AML-193 (cell line): Measurements from ENCODE around the gene CENPM.

Experiments used
- DNase-seq, 2 experiments: peaks; one replicate each; lab custom pipeline; 2025; lab: John Stamatoyannopoulos, UW

CENPM gene

DNA sequence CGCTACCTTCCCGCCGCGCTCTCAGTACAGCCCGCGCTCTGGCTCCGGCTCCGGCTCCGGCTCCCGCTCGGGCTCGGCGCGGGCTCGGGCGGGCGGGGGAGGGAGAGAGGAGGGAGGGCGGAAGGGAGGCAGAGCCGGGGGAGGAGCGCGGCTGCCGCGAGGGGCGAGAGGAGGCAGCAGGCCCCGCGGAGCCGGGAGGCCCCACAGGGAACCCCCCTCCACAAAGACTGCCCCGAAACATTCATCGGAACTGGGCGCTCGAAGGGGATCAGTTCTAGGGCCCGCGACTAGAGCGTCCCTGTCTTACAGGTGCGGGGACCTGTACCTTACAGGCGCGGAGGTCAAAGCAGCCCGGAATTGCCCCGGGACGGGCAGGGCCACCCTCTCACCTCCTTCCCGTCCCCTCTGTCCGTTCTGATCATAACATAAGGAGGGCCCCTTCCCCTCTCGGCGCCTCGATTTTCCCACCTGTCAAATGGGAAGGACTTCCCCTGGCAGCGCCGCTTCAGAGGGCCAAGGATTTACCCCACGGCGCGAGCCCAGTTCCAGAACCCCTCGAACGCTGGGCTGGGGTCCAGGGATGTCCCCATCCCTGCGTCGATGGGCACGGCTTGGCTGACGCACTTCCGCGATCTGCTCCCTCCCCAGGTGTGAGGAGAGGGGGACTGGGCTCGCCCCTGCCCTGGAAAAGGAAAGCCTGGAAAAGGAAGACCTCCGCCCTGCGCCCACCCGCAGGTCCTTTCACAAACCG lies 31.7 kb downstream of the CENPM start, which contains the start of gene SHISA8:
Gene SHISA8 (minus strand): TSS at position 40 of the 751 bp plus-strand sequence. CDS start 407 bp downstream, outside the sequence.
- no peak for DNase-seq

DNA sequence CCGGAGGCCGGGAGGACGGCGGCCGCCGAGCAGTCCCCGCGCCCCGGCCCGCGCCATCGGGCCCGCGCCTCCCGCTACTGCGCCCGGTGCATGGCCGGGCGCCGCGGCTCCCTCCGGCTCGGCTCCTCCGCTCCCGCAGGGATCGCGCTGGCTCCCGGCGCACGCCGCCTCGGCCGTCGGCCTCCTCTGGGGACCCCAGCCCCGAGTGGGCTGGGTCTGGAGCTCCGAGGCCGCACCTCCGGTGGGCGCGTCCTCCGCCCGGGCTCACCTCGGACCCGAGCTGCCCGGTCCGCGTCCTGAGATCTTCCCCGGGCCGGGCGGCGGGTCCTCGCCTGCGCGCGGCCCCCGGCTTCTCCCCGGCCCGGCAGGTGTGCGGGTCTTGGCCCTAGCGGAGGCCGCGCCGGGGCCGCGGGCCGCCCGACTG lies 32.3 kb downstream of the CENPM start:
- DNase-seq: no peak

DNA sequence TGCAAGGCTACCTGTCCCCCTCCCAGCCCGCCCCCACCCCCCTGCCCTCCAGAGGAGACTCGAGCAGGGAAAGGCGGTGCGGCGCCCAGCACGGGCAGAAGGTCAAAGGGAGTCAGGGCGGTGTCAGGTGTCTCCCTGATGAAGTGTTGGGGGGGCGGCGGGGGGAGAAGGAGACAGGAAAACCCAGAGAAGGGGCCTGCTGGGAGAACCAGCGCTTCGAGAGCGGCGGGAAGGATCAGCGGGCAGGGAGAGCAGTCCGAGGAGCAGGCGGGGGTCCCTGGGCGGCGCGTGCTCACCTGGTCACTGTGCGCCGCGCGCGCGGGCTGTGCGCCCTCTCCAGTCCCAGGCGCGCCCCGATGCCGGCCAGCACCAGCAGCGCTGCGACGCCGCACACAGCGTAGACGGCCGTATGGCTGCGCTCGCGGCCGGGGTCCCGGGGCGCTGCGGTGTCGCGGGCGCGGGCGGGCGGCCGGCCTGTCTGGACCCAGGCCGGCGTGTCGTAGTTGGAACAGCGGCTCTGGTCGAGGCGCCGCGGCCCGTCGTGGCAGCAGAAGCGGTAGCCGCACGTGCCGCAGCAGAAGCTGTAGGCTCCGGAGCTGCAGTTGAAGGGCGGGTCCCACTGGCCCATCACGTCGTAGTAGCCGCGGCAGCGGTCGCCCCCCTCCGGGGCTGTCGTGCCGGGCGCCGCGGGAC lies 33.0 kb downstream of the CENPM start:
- no peak for DNase-seq

DNA sequence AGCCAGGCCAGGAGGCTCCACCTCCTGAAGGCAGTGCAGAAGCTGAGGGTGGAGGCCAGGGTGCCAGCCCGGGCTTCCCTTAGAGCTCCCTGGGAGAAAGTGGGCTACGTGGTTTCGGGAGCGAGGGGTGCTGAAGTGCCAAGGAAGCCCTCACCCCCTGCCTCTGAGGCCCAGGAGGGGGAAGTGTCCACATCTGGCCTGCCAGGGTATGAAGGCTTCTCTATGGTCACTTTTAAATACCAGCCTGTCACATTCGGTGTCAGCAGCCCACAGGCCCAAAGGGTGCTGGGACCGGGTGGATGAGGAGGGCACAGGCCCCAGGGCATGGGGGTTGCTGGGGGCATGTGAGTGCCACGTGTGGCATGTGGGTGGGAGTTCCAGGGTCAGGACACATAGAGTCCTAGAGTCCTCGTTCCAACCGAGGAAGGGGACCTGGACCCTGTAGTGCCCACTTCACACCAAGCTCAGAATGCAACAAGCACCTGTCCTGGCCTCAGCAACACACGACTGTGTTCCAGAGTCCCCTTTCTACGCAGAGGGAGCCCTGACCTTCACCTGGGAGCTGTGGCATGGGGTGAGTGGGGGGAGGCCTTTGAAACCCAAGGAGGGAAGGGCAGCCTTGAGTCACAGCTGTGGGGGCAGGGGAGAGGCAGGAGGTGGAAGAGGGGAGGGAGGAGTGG lies 33.8 kb downstream of the CENPM start:
- no peak for DNase-seq

DNA sequence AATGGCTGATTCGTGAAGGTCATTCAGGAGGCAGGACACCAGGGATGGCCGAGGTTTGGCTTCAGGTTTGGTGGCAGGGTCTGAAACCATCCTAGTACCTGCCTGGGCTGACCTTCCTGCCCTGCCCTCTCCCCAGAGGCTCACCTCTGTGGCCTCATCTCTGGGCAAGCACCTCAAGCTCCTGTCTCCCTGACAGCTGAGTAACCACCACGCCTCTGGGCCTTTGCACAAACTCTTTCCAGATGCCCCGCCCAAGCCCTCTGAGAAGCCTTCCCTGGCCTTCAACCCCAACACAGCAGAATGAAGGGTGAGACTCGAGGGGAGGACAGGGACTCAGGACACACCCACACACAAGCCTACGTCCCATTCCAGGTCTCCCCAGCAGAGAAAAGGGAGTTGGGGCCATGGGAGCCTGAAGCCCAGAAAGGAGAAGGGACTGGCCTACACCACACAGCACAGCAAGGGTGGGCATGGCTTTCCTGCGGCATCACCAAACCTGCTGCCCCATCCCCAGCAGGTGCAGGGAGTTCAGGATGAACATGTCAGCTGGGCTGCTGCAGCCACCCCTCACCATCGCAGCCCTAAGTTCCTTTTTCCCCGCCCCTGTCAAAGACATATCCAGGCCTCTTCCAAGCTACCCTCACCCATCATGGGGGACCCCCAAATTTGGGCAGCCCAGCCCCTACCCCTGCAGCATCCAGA lies 34.5 kb downstream of the CENPM start:
- DNase-seq: no peak

DNA sequence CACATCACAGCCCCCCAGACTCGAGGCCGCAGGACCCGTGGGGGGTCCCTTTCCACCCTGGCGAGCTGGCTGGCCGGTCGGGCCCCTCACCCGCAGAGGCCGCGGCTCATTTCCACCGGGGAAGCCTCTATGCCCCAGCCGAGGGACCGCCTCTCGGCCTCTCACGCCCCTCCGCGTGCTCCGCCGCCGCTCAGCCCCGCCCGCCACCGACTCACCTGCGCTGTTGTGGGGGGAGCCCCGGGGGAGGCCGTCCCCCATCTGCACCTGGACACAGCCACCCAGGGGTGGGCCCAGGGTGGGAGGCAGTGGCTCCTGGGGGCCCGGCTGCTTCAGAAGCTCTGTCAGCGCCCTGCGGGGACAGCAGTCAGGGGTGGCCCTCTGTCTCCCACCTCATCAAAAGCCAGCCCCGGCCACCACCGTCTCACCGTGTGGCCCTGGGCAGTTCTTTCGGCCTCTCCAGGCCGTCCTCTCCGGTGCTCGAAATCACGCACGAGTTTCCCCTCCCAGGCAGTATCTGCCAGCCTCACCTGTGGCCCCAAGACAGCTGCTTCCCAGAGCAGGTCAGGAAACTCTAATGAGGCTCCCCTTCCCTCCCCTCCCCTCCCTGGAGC lies 35.8 kb downstream of the CENPM start:
- no peak for DNase-seq

DNA sequence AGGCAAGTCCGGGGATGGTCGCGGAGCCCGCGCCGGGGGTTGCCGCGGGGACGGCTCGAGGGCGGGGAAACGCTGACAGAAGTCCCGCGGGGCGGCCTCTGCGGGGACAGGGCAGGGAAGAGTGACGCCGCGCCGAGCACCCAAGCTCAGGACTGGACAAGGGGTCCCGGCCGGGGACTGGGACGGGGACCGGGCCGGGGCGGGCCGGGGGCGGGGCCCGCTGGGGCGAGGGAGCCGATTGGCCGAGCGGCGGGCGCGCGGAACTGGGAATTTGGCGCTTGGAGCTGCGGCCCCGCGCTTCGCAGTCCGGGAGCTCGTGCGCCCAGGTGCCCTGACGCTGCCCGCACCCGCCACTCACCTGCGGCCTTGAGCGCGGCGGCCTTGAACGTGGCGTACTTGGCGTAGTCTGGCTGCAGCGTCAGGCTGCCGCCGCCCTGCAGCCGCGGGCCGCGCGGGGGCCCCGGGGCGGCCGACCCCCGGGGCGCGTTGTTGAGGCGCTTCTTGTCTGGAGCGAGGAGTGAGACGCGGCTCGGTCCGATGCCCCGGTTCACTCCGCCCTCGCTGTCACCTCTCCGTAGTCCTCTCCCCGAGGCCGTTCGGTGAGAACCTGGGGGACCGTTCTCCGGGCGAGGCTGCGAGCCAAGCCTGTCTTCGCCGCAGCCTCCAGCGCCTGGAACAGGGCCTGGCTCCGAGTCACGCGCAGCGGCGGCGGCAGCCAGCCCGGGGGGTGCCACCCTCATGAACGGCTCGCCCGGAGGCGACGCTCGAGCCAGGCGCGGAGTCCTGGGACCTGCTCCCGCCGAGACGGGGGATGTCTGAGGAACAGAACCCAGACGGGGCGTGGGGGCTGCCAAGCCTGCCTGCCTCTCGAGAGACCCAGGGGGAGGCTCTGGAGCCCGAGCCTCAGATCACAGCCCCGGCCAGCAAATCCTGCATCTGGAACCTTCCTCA lies 36.6 kb downstream of the CENPM start:
- no peak for DNase-seq

DNA sequence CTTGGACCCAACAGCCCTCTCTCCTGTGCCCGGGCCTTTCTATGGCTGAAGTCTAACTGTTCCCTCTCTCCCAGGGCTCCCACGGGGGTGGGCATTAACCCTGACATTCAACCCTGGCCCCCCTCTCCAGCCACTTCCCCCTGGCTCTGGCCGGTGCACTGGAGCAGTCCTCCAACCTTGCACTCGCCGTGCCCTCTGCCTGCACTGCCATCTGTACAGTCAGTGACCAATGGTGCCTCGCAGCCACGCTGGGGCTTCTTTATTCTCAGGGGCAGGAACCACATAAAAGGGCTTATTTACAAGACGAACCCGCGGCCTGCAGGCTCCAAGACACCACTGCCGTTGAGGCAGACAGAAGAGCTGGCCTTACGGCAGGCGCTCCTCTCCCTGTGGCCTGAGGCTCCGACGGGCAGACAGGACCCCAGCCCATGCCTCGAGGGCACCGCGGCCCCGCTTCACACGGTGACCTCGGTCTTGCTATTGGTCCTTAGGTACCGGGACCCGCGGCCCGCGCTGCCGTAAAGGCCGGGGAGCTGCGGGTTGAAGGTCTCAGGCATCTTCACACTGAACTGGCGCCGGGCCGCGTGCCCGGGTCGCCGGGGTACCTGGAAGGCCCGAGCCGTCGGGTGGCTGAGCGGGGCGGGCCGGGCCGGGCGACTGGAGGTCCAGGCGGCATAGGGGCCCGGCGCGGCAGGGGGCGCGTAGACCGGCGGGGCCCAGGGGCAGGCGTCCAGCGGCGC lies 37.5 kb downstream of the CENPM start:
- DNase-seq: no peak

DNA sequence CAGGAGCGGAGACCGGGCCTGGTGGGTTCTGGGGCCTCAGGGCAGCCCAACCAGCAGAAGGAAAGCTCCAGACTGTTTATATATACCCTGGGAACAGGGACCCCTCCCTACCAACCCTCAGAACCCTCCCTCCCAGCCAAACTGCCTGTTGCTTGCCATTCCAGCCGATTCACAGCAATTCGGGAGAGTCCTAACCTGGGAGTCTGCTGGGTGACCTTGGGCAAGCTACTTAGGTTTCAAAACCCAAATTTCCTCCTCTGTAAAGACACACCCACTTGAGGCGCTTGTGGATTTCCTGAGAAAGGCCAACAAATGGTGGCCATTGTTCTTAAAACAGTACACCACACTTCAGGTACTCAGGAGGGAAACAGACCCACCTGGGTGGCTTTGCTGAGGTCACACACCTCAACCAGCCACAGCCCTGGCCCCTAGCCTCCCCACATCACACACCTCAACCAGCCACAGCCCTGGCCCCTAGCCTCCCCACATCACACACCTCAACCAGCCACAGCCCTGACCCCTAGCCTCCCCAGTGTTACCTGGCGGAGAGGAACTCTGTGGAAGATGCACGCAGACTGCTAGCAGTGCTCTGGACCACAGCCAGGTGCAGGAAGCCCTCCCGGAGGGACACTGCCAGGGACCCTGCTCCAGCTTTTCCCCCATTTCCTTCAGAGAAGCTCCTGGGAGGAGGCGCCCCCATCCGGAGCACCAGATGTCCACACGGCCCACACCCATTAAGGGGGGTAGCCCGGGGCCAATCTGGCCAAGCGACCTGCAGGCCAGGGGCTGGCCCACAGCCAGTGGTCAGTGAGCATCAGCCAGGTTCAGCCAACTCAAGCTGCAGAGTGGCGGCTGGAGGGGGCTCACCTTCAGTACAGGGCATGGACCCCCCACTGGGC lies 38.3 kb downstream of the CENPM start:
- peak; percentile 23 to 26 for DNase-seq

DNA sequence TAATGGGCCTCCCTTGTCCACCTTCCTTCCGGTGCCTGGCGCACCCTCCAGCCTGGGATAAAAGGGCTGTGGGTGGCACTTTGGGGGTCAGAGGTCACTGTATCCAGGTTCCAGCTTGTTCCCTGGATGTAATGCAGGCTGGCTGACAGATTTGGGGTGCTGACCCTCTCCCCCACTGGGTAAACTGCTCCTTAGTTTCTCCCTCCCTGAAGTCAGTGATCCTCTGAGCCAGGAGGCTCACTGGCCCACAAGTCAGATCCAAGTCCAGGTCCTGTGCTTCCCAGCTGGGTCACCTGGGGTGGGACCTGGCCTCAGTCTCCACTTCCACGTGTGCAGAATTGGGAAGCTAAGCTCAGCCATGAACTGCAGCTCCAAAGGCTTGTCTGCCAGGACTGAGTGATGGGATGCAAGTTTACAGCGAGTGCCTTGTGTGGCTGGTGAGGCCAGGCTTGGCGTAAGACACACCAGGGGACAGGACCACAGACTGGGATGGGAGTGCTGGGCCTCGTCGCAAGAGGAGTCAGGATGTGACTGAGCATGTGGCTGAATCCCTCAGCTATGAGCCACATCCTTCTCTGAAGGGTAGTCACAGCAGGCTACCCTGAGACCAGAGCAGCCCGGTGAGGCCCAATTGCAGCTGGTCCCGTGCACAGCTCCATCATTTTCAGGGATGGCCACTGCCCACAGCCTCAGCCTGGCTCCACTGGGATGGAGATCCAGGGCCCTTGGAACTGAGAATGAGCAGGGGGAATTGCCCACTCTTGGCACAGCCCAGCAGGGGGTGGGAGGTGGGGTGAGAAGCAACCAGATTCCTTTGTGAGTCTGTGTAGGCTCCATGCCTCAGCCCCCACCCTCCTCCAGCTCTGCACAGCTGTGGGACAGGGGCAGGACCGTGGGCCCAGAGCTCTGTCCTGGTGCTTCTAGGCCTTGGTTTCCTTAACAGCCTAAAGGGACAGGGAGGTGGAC lies 39.2 kb downstream of the CENPM start:
- no peak for DNase-seq

DNA sequence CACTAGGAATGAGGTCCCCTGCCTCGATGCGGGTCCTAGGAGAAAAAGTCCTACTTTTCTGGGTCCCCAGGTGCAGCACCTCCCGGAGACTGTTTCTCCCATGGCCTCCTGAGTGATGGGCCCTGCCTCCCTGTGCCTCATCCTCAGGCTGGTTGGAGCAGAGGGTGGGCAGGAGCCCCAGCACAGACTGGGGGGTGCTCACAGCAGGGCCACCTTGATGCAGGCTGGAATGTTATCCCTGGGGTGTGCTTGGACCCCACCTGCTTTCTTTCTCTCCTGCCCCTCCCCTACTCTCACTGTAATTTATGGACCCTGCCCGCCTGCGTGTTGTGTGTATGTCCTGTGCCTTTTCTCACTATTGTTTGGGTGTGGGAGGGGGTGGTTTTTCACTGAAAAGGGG lies 40.1 kb downstream of the CENPM start:
- DNase-seq: no peak

DNA sequence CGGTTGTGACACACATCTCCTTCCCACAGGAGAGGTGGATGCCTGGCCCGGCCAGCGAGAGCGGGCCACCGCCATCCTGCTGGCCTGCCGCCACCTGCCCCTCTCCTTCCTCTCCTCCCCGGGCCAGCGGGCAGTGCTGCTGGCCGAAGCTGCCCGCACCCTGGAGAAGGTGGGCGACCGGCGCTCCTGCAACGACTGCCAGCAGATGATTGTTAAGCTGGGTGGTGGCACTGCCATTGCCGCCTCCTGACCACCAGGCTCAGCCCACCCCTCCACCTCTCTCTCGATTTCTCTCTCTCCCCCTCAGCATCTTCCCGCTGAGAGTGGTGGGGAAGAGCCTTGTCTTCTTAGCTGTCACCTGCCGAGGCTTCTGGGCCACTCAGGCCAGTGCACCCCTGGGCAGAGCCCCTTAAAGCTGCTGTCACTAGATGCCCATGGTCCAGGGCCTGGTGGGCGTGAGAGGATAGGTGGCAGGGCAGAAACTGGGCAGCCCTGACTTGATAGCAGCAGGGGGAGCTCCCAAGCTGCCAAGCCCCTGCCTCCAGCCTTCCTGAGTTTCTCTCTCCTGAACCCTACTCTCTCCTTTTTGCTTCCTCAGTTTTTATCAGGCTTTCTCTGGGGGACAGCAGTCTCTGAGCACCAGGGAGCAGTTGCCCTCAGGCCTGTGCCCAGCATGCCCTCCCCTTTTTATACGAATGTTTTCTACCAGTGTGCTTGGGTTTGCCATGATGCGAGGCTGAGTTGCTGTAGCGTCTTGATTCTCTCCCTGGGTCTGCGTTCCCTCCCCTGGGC lies 41.3 kb downstream of the CENPM start:
- DNase-seq: no peak

DNA sequence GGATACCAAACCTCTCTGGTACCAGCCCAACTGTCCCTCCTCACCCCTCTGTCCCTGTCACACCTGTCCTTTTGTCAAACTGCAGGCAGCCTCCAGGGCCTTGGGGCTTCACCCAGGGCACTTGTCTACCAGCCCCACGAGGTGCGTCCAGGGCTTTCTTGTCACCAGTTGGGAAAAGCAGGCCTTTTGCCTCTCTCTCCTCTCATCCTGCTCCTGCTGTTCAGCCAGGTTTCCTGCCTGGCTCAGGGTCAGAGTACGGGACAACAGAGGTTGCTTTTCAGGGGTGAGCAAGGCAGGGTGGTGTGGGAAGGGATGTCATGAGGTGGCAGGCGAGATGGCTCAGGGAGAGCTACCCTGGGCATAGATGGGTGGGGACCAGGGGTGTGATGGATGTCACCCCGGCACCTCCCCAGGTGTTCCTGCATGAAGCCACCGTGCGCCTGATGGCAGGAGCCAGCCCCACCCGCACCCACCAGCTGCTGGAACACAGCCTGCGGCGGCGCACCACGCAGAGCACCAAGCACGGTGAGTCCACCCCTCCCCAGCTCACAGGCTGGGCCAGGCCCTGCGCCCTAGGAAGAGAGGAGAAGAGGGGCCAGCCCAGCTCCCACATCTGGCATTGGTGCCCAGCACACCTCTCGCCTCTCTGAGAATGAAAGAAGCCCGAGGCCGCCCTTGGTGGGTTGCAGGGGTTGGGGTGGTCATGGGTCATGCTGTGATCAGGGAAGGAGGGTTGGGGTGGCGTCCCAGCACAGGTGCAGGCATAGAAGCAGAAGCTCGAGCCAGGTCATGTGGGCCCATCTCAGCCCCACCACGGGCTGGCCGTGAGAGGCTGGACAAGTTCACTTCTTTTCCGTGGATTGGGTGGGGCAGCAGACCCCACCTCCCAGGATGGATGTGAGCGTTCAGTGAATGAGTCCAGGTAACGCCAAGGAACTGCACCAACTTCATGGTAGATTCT lies 42.2 kb downstream of the CENPM start:
- no peak for DNase-seq

DNA sequence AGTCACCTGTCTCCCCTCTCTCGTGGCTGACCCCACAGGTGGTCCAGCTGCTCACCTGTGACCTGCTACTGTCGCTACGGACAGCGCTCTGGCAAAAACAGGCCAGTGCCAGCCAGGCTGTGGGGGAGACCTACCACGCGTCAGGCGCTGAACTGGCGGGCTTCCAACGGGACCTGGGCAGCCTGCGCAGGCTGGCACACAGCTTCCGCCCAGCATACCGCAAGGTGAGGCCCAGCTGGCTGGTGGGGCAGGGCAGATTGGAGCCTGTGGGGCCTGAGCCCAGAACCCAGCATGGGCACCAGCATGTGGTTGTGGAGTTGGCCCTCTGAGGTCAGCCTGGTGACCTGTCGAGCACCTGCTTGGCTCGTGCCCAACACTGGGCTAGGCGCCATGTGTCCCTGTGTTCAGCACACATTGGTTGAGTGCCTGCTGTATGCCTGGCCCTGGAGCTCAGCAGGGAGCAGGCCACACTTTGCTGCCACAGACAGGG lies 44.0 kb downstream of the CENPM start:
- no peak for DNase-seq

DNA sequence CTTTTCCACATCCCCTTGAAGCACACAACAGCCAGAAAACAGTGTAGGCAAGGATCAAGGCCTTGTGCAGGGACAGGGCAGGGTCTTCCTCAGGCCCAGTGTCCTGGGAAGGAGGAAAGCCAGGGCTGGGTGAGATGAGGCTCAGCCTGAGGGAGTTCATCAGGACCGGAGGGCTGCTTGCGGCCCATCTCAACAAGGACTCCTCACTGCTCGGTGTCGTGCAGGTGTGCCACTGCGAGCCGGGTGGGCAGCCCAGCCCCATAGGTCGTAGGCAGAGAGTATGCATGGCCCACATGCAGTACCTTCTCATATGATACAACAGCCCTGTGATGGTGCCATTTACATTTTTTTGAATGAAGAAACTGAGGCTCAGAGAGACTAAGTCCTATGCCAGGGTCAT lies 44.9 kb downstream of the CENPM start:
- no peak for DNase-seq
